Erythroblast (primary cell): Measurements from ENCODE around the gene DIPK1B.

Experiments used
- GATA1 ChIP-seq: IDR thresholded peaks from 2 replicates; pipeline ENCODE4 v1.6.1; 2011; ENCODE audit warnings: low read depth, mild to moderate bottlenecking, control low read depth, low read length, moderate library complexity
- POLR2A ChIP-seq: IDR thresholded peaks from 2 replicates; pipeline ENCODE4 v1.6.1; 2011; ENCODE audit warnings: mild to moderate bottlenecking, low read length

GRCh38 chr9:136683755-136684154, 28.6 kb upstream of the DIPK1B start:
- TF ChIP-seq POLR2A (no peak), GATA1 (no peak)
